Measurements from ENCODE around the gene DSN1. TPM values are rescaled to one million over a fixed set of nuclear protein-coding genes. Genes with fewer than 3 reads are reported as not detected.

Gene DSN1
- total and polyA plus RNA-seq, 11 donors: 3.2 to 7.0 (median 4.9) TPM

GRCh38 chr20:36728986-36729385 lies 44.6 kb downstream of the DSN1 start:
- no peaks in the 10 kb centered on the region for H3K9me3 ChIP-seq
- no peak for DNase-seq
- H3K27ac ChIP-seq: no peak overlapping the region
- 44 to 65% (median 52%) methylated on average over 3 of the region's 3 CpGs for WGBS, 4 donors
- H3K4me3 ChIP-seq: no peak overlapping the region
- no peaks in the 10 kb centered on the region for H3K27me3 ChIP-seq
- ATAC-seq: no peak
- TF ChIP-seq, protein P1, sequence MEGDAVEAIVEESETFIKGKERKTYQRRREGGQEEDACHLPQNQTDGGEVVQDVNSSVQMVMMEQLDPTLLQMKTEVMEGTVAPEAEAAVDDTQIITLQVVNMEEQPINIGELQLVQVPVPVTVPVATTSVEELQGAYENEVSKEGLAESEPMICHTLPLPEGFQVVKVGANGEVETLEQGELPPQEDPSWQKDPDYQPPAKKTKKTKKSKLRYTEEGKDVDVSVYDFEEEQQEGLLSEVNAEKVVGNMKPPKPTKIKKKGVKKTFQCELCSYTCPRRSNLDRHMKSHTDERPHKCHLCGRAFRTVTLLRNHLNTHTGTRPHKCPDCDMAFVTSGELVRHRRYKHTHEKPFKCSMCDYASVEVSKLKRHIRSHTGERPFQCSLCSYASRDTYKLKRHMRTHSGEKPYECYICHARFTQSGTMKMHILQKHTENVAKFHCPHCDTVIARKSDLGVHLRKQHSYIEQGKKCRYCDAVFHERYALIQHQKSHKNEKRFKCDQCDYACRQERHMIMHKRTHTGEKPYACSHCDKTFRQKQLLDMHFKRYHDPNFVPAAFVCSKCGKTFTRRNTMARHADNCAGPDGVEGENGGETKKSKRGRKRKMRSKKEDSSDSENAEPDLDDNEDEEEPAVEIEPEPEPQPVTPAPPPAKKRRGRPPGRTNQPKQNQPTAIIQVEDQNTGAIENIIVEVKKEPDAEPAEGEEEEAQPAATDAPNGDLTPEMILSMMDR (IDR thresholded peaks at IDR 0.05): no peak
- TF ChIP-seq POLR2A (IDR thresholded peaks at IDR 0.05): no peak
- intact Hi-C loops (cut with DNase I): no loop called here
- H3K4me1 ChIP-seq: peaks cover 0 to 49% (median 13%) of the 10 kb centered on the region in 12 donors
- H3K36me3 ChIP-seq: peaks cover 0 to 4% (median 0%) of the 10 kb centered on the region in 9 donors

DNA sequence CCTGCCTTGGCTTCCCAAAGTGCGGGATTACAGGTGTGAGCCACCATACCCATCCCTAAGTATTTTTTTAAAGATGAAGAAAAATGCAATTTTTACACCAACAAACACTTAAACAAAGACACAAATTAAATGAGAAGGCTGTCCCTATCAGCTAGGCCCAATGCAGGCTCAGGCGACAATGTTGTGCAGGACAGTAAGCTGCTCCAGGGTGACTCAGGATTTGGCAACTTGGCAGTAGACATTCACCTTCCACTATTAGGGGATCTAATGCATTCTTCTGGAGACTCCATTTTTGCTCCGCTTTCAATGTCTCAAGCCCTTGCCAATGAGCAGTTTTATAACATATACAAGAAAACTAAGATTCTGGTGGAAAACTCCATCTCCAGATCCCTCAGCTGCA lies 47.4 kb downstream of the DSN1 start:
- no peak for TF ChIP-seq POLR2A (IDR thresholded peaks at IDR 0.05)
- TF ChIP-seq, protein P1 (IDR thresholded peaks at IDR 0.05): no peak
- peaks cover 0 to 11% (median 3%) of the 10 kb centered on the region in 9 donors for H3K36me3 ChIP-seq
- intact Hi-C loops (cut with DNase I): no loop called here
- H3K4me3 ChIP-seq: no peak overlapping the region
- H3K27ac ChIP-seq: peak overlapping the region in 4 of 12 donors; percentile 8 to 50 (median 17)
- peak in 3 of 4 donors; percentile 63 to 85 (median 70) for ATAC-seq
- DNase-seq: peak in 1 of 5 donors; percentile 37
- H3K27me3 ChIP-seq: no peaks in the 10 kb centered on the region
- no peaks in the 10 kb centered on the region for H3K9me3 ChIP-seq
- peaks cover 0 to 29% (median 0%) of the 10 kb centered on the region in 12 donors for H3K4me1 ChIP-seq
- WGBS, 4 donors: 72 to 85% (median 82%) methylated on average over 3 of the region's 3 CpGs

- Histone ChIP-seq H3K27ac (no peak overlapping the region), H3K4me1 (peaks cover 0 to 22% (median 0%) of the 10 kb centered on the region in 12 donors), H3K27me3 (no peaks in the 10 kb centered on the region), H3K36me3 (peaks cover 0 to 32% (median 14%) of the 10 kb centered on the region in 9 donors), H3K4me3 (no peak overlapping the region), H3K9me3 (no peaks in the 10 kb centered on the region)
- ATAC-seq (no peak), DNase-seq (no peak)
- intact Hi-C loops (cut with DNase I): no loop called here
- TF ChIP-seq POLR2A (IDR thresholded peaks at IDR 0.05): no peak
- TF ChIP-seq, protein P1 (IDR thresholded peaks at IDR 0.05): no peak
- 92 to 95% (median 94%) methylated on average over 3 of the region's 3 CpGs for WGBS, 4 donors
Measured at GRCh38 chr20:36720510-36720909, 53.1 kb downstream of the DSN1 start.

DNA sequence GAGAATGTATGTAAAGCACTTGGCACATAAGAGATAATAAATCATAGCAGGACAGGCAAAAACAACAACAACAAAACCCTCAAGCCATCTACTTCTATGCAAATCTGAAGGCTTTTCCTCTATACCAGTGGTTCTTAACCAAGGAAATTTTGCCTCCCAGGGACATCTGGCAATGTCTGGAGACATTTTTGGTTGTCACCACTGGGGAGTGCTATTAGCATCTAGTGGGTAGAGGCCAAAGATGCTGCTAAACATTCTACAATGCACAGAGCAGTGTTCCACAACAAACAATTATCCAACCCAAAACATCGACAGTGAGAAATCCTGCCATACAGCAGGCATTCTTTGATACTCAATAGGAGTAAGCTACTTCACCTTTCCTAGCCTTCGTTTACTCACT lies 55.9 kb downstream of the DSN1 start:
- DNase-seq: no peak
- intact Hi-C loops (cut with DNase I): loop anchor here in 9 of 10 donors (1.0 to 10.0 kb wide), 3 partner anchors 35 to 147 kb away; a partner anchor contains a TSS
- no peak overlapping the region for H3K4me3 ChIP-seq
- peaks cover 0 to 36% (median 14%) of the 10 kb centered on the region in 9 donors for H3K36me3 ChIP-seq
- peaks cover 0 to 22% (median 0%) of the 10 kb centered on the region in 12 donors for H3K4me1 ChIP-seq
- no peaks in the 10 kb centered on the region for H3K27me3 ChIP-seq
- H3K9me3 ChIP-seq: no peaks in the 10 kb centered on the region
- H3K27ac ChIP-seq: no peak overlapping the region
- ATAC-seq: peak in 2 of 4 donors; percentile 58 to 59
- no peak for TF ChIP-seq POLR2A (IDR thresholded peaks at IDR 0.05)
- TF ChIP-seq, protein P1 (IDR thresholded peaks at IDR 0.05): peak in 10 of 12 donors; percentile 6 to 58 (median 40)
- WGBS, 4 donors: 68 to 87% (median 77%) methylated on average over 2 of the region's 2 CpGs
